Mesodermal cell (in vitro differentiated cells): Measurements from ENCODE around the gene TRIM45.

Source experiments
- H3K27ac ChIP-seq: 2 replicates; pipeline ENCODE4 v1.7.0; 2013; ENCODE audit warnings: mild to moderate bottlenecking, low read depth, low read length, moderate library complexity; ENCODE audit not compliant: severe bottlenecking
- H3K36me3 ChIP-seq: 2 replicates; pipeline ENCODE4 v1.7.1; 2013; ENCODE audit warnings: mild to moderate bottlenecking, low read length, moderate library complexity; ENCODE audit not compliant: control insufficient read depth, insufficient read depth
- H3K4me1 ChIP-seq: one replicate; pipeline ENCODE4 v1.7.1; 2013; ENCODE audit warnings: mild to moderate bottlenecking, low read length; ENCODE audit not compliant: insufficient read depth, control insufficient read depth, poor library complexity, severe bottlenecking
- H3K4me3 ChIP-seq: 2 replicates; pipeline ENCODE4 v1.7.0; 2013; ENCODE audit warnings: low read length, control low read depth, mild to moderate bottlenecking; ENCODE audit not compliant: insufficient read depth, poor library complexity, severe bottlenecking; ENCODE audit errors: extremely low read depth
- H3K9me3 ChIP-seq: 2 replicates; pipeline ENCODE4 v1.7.1; 2013; ENCODE audit warnings: mild to moderate bottlenecking, low read length, moderate library complexity; ENCODE audit not compliant: control insufficient read depth
- WGBS, 2 experiments: methylation state at CpG; one replicate each; pipeline ENCODE4 v1.1.5; 2013; ENCODE audit warnings: missing lambda C conversion rate in 2 of 2; ENCODE audit not compliant: insufficient coverage in 2 of 2; 5-methylcytosine and 5-hydroxymethylcytosine counted together

The TRIM45 gene

DNA sequence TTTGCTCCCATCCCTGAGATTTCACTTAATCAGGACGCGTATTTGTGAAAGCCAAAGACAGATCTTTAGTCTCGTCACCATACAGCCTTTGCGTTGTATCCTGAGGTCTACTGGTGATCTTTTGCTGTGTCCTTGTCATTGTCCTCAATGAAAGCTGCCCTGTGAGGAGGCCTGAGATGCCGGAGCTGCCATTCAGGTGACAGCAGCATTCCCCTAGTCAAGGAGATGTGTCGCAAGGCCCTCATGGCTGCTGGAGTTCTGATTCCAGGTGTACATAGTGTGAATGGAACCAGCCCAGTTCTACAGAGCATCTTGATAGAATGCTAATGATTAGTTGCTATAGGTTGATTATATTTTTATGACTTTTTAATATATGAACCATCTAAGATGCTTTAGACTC, 37.3 kb downstream of the TRIM45 start:
- Histone ChIP-seq H3K4me3 (no peak overlapping the region), H3K27ac (no peak overlapping the region), H3K9me3 (no peaks in the 10 kb centered on the region), H3K4me1 (no peaks in the 10 kb centered on the region), H3K36me3 (peaks cover 64% of the 10 kb centered on the region)
- WGBS, 2 experiments = 78 to 98% methylated on average over 5 to 6 of the region's 6 CpGs

DNA sequence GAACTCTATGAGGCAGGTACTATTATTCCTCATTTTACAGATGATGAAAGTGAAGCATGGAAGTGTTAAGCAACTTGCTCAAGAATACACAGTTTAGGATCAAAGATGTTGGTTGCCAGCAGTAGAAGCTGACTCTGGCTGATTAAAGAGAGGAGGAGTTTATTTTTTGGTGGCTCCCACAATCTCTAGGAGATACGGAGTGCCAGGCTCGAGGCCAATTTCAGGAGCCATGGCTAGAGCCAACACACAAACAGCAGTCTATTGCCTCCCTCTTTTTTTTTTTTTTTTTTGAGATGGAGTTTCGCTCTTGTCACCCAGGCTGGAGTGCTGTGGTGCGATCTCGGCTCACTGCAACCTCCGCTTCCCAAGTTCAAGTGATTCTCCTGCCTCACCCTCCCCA, 41.8 kb downstream of the TRIM45 start:
- H3K4me1 ChIP-seq = peaks cover 14% of the 10 kb centered on the region
- WGBS, 2 experiments = 90% methylated on average over 3 of the region's 6 CpGs; no CpG with 5 or more reads in 1 of the 2 experiments
- peaks cover 73% of the 10 kb centered on the region for H3K36me3 ChIP-seq
- H3K9me3 ChIP-seq = no peaks in the 10 kb centered on the region
- H3K4me3 ChIP-seq = no peak overlapping the region
- no peak overlapping the region for H3K27ac ChIP-seq

DNA sequence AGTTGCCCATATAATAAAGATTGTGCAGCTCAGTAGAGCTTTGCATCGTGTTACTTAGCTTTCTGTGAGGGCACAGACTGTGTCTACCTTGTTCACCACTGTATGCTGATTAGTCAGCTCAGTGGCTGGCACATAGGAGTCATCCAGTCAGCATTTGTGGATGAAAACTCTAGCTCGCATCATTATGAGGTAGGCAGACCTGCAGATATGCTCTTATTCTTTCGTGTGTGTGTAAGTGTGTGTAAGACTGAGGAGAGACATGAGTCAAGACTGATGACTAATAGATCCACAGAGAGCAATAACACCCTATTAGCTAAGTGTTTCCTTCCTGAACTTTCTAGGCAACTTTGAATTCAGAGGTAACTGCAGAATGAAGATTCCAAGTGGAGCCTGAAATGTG, 44.3 kb downstream of the TRIM45 start:
- Histone ChIP-seq H3K4me1 (peaks cover 14% of the 10 kb centered on the region), H3K9me3 (no peaks in the 10 kb centered on the region), H3K36me3 (peaks cover 80% of the 10 kb centered on the region), H3K4me3 (no peak overlapping the region), H3K27ac (peak overlapping the region; percentile 51)
- WGBS, 2 experiments = 79 to 92% methylated on average over 2 of the region's 3 CpGs

DNA sequence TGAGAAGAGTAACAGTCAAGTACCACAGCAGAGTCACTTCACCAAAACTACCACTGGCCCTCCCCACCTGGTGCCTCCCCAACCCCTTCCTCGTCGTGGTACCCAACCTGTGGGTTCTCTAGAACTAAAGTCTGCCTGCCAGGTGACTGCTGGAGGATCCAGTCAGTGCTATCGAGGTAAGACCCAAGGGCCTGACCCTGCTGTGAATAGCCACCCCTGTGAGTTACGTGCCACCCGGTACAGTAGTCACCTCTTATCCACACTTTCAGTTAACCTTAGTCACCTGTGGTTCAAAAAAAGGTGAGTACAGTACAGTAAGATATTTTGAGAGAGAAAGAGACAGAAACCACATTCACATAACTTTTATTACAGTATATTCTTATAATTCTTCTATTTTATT, 44.9 kb downstream of the TRIM45 start:
- Histone ChIP-seq H3K27ac (no peak overlapping the region), H3K4me3 (no peak overlapping the region), H3K4me1 (peaks cover 14% of the 10 kb centered on the region), H3K36me3 (peaks cover 74% of the 10 kb centered on the region), H3K9me3 (no peaks in the 10 kb centered on the region)
- 94 to 100% methylated on average over 2 to 3 of the region's 5 CpGs for WGBS, 2 experiments

DNA sequence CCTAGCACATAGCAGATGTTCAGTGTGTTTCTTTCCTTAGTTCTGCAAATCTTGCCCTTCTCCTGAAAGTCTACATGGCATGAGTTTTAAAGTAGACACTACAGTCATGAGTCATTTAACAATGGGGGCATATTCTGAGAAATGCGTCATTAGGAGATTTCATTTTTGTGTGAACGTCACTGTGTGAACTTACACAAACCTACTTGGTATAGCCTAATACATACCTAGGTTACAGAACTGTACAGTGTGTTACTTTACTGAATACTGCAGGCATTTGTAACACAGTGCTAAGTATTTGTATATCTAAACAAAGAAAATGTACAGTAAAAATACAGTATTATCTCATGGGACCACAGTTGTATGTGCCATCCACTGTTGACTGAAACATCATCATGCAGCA, 51.4 kb downstream of the TRIM45 start:
- Histone ChIP-seq H3K27ac (no peak overlapping the region), H3K4me3 (no peak overlapping the region), H3K9me3 (no peaks in the 10 kb centered on the region), H3K4me1 (no peaks in the 10 kb centered on the region), H3K36me3 (peaks cover 25% of the 10 kb centered on the region)
- WGBS, 2 experiments = no CpG with 5 or more reads among the region's 2 CpGs

DNA sequence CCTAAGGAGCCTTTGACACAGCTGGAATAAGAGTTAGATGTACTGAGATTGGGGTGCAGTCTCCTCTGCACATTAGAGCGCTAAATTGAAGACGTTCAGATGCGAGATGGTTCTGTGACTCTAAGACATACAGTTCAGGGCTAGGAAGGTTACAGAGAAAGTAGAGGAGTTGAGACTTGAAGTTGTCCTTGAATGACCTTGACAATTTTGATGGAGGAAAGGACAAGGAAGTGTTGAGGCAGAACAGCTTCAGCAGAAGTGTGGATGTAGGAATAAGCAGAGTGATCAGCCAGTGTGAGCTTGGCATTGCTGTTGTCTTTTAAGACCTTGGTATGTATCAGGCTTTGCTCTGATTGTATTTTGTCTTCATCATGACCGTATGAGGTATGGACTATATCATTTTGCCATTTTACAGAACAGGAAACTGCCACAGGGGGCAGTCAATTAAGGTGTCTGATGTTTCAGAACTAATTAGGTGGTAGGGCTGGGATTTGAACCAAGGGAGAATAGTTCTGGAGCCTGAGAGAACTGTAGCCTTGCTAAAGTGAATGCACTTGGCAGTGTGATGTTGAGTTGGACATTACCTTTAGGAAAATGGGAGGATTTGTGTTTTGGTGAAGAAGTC, 52.2 kb downstream of the TRIM45 start:
- no peaks in the 10 kb centered on the region for H3K9me3 ChIP-seq
- 91 to 94% methylated on average over 3 to 4 of the region's 4 CpGs for WGBS, 2 experiments
- H3K36me3 ChIP-seq = peaks cover 17% of the 10 kb centered on the region
- no peak overlapping the region for H3K4me3 ChIP-seq
- no peak overlapping the region for H3K27ac ChIP-seq
- H3K4me1 ChIP-seq = no peaks in the 10 kb centered on the region

DNA sequence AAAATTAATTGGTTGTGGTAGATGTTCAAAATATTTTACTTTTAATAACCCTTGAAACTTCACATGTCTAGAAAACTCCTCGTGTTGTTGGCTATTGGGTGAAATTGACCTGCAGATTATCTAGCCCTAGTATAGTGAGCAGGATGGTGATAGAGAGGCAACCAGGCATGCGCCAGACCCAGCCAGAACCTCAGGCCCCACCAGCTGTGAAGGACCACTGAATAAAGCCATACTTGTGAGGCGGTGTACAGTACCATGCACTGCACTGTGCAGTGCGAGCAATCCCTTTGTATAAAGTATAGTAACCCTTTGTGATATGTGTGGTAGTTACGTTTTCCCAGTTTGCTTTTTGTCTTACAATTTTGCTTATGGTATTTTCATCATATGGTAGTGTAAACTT, 53.0 kb downstream of the TRIM45 start:
- H3K27ac ChIP-seq = no peak overlapping the region
- no peaks in the 10 kb centered on the region for H3K4me1 ChIP-seq
- no peak overlapping the region for H3K4me3 ChIP-seq
- H3K9me3 ChIP-seq = no peaks in the 10 kb centered on the region
- 100% methylated on average over 4 of the region's 5 CpGs for WGBS, 2 experiments
- H3K36me3 ChIP-seq = peaks cover 10% of the 10 kb centered on the region

DNA sequence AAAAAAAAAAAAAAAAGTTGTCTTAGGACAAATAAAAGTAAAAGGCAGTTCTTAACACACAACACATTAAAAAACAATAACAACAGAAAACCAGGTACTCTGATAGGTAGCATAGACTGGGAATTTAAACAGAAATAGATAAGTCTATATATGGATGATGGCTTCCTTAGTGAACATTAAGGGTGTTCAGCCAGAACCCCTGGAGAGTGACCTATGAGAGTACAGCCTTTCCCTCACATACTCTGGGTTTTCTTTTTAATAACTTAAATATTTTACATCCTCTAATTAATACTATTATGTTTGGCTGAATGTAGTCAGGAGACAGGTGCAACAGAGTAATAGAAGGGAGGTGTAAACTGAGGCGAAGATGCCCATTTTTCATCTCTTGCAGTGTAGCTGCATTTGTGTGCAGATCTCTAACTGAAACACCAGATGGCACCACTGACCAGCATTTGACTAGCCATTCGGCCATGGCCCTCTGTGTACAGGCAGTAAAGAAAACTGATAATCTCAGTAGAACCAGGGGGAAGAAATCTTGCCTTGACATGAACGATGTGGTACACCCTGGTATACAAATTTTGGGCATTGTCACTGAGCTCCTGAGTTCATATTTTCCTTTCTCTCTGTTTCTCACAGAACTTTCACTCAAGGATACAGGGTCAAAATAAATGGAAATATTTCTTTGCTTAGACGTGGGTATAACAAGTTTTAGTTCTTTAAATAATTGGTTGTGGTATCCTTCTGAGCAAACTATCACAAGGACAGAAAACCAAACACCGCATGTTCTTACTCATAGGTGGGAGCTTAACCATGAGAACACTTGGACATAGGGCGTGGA, 53.8 kb downstream of the TRIM45 start:
- WGBS, 2 experiments = 77 to 88% methylated on average over 1 to 5 of the region's 6 CpGs

DNA sequence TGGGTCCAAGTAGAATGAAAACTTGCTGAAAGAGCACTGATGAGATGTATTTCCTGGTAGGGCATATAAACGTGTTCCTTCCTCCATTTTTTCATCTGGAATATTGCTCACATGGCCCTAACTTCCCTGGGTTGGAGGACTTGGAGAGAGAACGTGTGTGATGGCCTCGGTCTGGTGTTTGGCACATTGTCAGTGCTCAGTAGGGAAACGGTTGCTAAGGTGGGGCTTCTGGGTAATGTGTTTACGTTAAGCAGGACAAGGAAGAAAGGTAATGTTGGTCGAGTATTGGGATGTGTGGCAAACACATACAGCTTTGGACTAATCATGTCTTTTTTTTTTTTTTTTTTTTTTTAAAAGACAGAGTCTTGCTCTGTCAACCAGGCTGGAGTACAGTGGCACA, 55.2 kb downstream of the TRIM45 start:
- Histone ChIP-seq H3K36me3 (peaks cover 8% of the 10 kb centered on the region), H3K9me3 (no peaks in the 10 kb centered on the region), H3K4me1 (no peaks in the 10 kb centered on the region), H3K4me3 (no peak overlapping the region), H3K27ac (no peak overlapping the region)
- 90 to 98% methylated on average over 2 to 5 of the region's 6 CpGs for WGBS, 2 experiments

More for the DNA sequence above, 53.8 kb downstream of the TRIM45 start:
- no peaks in the 10 kb centered on the region for H3K4me1 ChIP-seq
- H3K4me3 ChIP-seq = no peak overlapping the region
- no peaks in the 10 kb centered on the region for H3K9me3 ChIP-seq
- no peak overlapping the region for H3K27ac ChIP-seq
- H3K36me3 ChIP-seq = peaks cover 5% of the 10 kb centered on the region

DNA sequence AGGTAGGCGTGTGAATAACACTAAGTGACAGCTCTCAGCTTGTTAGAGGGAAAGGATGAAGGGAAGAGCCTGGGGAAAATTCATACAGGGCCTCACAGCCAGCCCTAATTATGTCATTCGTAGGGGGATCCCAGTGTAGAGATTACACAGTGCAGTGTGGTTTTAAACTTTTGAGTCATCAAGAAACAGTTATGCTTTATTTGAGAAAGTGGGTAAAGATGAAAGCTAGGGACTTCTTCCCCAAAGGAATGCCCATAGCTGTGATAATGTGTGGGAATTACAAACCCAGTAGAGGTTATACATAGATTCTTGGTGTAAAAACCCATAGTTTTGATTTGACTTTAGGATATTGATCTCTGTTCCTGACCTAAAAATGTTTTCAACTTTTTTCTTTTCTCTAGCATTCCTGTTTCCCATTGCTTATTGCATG, 59.5 kb downstream of the TRIM45 start:
- H3K36me3 ChIP-seq = peaks cover 8% of the 10 kb centered on the region
- H3K27ac ChIP-seq = no peak overlapping the region
- H3K9me3 ChIP-seq = no peaks in the 10 kb centered on the region
- WGBS, 2 experiments = 79 to 93% methylated on average over 1 of the region's 2 CpGs
- no peaks in the 10 kb centered on the region for H3K4me1 ChIP-seq
- H3K4me3 ChIP-seq = no peak overlapping the region
